ENCODE measurements around the gene TFAP2E.

The TFAP2E gene

DNA sequence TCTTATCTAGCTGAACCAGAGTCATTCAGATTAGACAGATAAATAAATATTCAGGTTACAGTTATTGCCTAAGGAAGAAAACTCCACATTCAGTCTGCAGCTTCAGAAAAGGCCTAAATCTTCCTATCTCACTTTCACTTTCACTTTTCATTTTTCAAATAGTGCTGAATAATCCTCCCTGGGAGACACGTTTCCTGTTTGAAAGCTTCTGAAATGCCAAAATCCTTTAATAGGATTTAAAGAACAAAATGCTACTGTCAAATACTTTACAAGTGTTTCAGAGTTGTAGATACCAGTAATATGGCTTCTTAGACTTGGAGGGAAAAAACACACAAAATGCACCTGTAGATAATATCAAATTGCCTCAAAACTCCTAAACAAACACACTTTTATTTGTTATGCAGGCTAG, 64.3 kb downstream of the TFAP2E start:
- Histone ChIP-seq H3K4me3 (ENCODE audit: low read length) (peak overlapping the region; percentile 84), H3K4me1 (ENCODE audit: low read length) (peaks cover 17% of the 10 kb centered on the region), H3K9ac (ENCODE audit: low read length) (peak overlapping the region; percentile 78), H3K9me3 (ENCODE audit: insufficient read depth, low read length) (no peaks in the 10 kb centered on the region), H3K4me2 (ENCODE audit: low read length) (peak overlapping the region; percentile 98), H3K79me2 (ENCODE audit: low read length) (peaks cover 76% of the 10 kb centered on the region), H3K36me3 (replicated peaks; ENCODE audit: low read depth, low read length) (peaks cover 15% of the 10 kb centered on the region), H3K27me3 (ENCODE audit: low read depth, low read length) (no peaks in the 10 kb centered on the region), H2AFZ (ENCODE audit: low read depth, low read length) (no peak overlapping the region), H4K20me1 (ENCODE audit: insufficient read depth, low read length) (peaks cover 7% of the 10 kb centered on the region; the same call in 1 of the 2 replicates), H3K27ac (ENCODE audit: low read length) (peak overlapping the region; percentile 83)
- TF ChIP-seq, protein P1, sequence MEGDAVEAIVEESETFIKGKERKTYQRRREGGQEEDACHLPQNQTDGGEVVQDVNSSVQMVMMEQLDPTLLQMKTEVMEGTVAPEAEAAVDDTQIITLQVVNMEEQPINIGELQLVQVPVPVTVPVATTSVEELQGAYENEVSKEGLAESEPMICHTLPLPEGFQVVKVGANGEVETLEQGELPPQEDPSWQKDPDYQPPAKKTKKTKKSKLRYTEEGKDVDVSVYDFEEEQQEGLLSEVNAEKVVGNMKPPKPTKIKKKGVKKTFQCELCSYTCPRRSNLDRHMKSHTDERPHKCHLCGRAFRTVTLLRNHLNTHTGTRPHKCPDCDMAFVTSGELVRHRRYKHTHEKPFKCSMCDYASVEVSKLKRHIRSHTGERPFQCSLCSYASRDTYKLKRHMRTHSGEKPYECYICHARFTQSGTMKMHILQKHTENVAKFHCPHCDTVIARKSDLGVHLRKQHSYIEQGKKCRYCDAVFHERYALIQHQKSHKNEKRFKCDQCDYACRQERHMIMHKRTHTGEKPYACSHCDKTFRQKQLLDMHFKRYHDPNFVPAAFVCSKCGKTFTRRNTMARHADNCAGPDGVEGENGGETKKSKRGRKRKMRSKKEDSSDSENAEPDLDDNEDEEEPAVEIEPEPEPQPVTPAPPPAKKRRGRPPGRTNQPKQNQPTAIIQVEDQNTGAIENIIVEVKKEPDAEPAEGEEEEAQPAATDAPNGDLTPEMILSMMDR (IDR thresholded peaks at IDR 0.05; ENCODE audit: low read depth, low read length): no peak
- TF ChIP-seq EZH2phosphoT487 (IDR thresholded peaks at IDR 0.05; ENCODE audit: low read depth): no peak

DNA sequence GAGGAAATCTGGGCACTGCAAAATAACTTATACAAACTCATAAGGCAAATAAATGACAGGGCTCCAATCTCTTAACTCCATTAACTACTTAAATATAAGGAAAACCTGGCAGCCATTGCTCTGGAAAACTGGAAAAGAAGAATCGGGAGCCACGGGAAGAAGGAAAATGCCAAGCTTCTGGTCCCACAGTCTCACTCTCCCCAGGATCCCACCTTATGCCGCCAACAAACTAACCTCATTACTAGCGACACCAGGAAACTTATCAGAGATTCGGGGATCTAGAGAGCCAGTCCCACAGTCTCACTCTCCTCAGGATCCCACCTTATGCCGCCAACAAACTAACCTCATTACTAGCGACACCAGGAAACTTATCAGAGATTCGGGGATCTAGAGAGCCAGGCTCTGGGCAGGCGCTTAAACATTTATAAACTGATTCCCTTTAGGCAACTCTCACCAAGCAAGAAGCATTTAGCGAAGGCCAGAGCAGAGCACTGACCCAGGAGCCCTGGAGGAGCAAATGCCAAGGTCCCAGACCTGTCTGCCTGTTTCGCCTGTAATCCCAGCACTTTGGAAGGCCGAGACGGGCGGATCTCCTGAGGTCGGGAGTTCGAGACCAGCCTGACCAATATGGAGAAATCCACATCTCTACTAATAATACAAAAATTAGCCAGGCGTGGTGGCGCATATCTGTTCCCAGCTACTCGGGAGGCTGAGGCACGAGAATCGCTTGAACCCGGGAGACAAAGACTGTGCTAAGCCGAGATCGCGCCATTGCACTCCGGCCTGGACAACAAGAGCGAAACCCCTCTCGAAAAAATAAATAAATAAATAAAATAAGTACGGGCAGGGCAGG, 67.5 kb downstream of the TFAP2E start:
- peaks cover 7% of the 10 kb centered on the region; the same call in 1 of the 2 replicates for H4K20me1 ChIP-seq (ENCODE audit: insufficient read depth, low read length)

DNA sequence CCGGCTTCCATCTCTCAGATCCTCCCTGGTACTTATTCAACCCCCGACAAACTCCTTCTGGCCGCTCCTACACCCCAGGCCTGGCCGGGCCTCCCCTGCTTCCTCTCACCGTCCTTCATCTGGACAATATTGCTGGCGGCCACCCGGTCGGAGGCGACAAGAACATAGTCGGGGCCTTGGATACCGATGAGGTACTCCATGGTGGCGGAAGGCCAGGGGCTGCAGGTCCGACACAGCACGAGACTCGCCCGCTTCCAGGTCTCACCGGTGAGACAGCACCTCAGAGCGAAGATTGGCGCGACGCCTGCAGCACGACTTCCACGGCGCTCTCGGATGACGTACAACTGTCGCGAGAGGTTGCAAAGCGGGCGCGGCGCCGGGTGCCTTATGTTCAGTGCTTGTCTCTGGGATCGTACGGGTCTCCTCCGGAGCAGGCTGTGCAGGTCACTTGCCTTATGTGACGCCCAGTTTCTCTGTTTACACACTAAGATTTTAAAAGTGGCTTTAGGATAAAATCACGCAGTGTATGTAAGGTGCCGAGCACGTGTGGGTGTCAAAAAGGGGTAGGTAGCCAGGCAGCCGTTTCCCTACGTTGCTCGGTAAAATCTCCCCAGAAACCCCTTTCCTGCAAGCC, 68.2 kb downstream of the TFAP2E start, which contains the start of gene PSMB2:
TSS of gene PSMB2 (minus strand) at position 294 of the 634 bp plus-strand sequence. CDS start at position 200, 94 bp downstream.
- H3K79me2 ChIP-seq (ENCODE audit: low read length): peaks cover 53% of the 10 kb centered on the region

More for the DNA sequence above, 67.5 kb downstream of the TFAP2E start:
- TF ChIP-seq, protein P1 (IDR thresholded peaks at IDR 0.05; ENCODE audit: low read depth, low read length): no peak
- TF ChIP-seq EZH2phosphoT487 (IDR thresholded peaks at IDR 0.05; ENCODE audit: low read depth): no peak
- Histone ChIP-seq H3K4me3 (ENCODE audit: low read length) (peak overlapping the region; percentile 90), H3K9ac (ENCODE audit: low read length) (peak overlapping the region; percentile 78), H3K27ac (ENCODE audit: low read length) (peak overlapping the region; percentile 65), H3K9me3 (ENCODE audit: insufficient read depth, low read length) (no peaks in the 10 kb centered on the region), H3K4me2 (ENCODE audit: low read length) (peak overlapping the region; percentile 62), H3K36me3 (replicated peaks; ENCODE audit: low read depth, low read length) (peaks cover 8% of the 10 kb centered on the region), H3K4me1 (ENCODE audit: low read length) (peaks cover 17% of the 10 kb centered on the region), H2AFZ (ENCODE audit: low read depth, low read length) (no peak overlapping the region; the same call in 1 of the 2 replicates), H3K27me3 (ENCODE audit: low read depth, low read length) (peaks cover 5% of the 10 kb centered on the region; the same call in 1 of the 2 replicates), H3K79me2 (ENCODE audit: low read length) (peaks cover 61% of the 10 kb centered on the region)

More for the DNA sequence above, 68.2 kb downstream of the TFAP2E start, which contains the start of gene PSMB2:
- TF ChIP-seq EZH2phosphoT487 (IDR thresholded peaks at IDR 0.05; ENCODE audit: low read depth): no peak
- TF ChIP-seq, protein P1 (IDR thresholded peaks at IDR 0.05; ENCODE audit: low read depth, low read length): no peak
- Histone ChIP-seq H2AFZ (ENCODE audit: low read depth, low read length) (peak within 1 kb of the TSS; percentile 92), H3K27me3 (ENCODE audit: low read depth, low read length) (peaks cover 12% of the 10 kb centered on the region; the same call in 1 of the 2 replicates), H3K4me3 (ENCODE audit: low read length) (peak within 1 kb of the TSS; percentile 90), H3K9me3 (ENCODE audit: insufficient read depth, low read length) (no peaks in the 10 kb centered on the region), H3K27ac (ENCODE audit: low read length) (peak within 1 kb of the TSS; percentile 65), H3K4me1 (ENCODE audit: low read length) (peaks cover 17% of the 10 kb centered on the region), H3K9ac (ENCODE audit: low read length) (peak within 1 kb of the TSS; percentile 78), H3K36me3 (replicated peaks; ENCODE audit: low read depth, low read length) (peaks cover 1% of the 10 kb centered on the region), H4K20me1 (ENCODE audit: insufficient read depth, low read length) (peaks cover 5% of the 10 kb centered on the region; the same call in 1 of the 2 replicates), H3K4me2 (ENCODE audit: low read length) (peak within 1 kb of the TSS; percentile 86)
